ENCODE data around the gene GSG1. TPM values are rescaled to one million over a fixed set of nuclear protein-coding genes. Genes with fewer than 3 reads are reported as not detected.

The GSG1 gene
- total and polyA plus RNA-seq, 2 donors, result 0.05 to 0.14 TPM

- 83% methylated on average over 2 of the region's 2 CpGs for WGBS
- H3K9me3 ChIP-seq (ENCODE audit: control insufficient read depth in 2 of 2, insufficient read depth in 1 of 2, low read length in 1 of 2), result peaks cover 0 to 4% of the 10 kb centered on the region in 2 donors
- H3K4me1 ChIP-seq (ENCODE audit: control insufficient read depth in 2 of 2, insufficient read depth in 2 of 2, low read length in 2 of 2), result peaks cover 0 to 6% of the 10 kb centered on the region in 2 donors
- no peak overlapping the region for H3K4me3 ChIP-seq (ENCODE audit: low read length in 2 of 2)
- H3K27ac ChIP-seq (ENCODE audit: low read depth in 1 of 2, low read length in 1 of 2), result no peak overlapping the region
- H3K36me3 ChIP-seq (ENCODE audit: control insufficient read depth in 2 of 2, insufficient read depth in 2 of 2, low read length in 1 of 2), result no peaks in the 10 kb centered on the region
- H3K27me3 ChIP-seq (ENCODE audit: control insufficient read depth in 2 of 2, insufficient read depth in 1 of 2, low read length in 1 of 2), result no peaks in the 10 kb centered on the region
- DNase-seq (ENCODE audit: low read depth in 6 of 9, low spot score in 9 of 9), result peak in 3 of 9 donors; percentile 5 to 35 (median 12)
Measured at GRCh38 chr12:13144266-13144828, 40.9 kb upstream of the GSG1 start.

DNA sequence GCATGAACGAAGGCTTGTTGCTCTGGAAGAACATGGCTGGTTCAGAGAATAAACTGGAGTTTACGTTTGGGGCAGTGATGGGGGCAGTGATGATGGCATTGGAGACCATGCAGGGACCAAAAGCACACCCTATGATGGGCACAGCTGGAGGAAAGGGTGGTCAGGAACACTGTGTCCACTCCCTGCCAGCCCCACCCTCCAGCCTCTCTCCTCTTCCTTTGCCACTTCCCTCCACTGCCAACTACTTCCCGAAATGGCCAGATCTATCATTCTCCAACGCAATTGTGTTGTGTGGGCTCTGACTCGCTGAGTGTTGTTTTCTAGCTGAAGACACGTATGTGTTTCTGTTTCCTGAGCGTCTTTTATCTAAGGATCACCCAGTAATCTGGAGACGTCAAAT lies 39.3 kb upstream of the GSG1 start:
- Histone ChIP-seq H3K4me3 (ENCODE audit: low read length in 2 of 2) (no peak overlapping the region), H3K27me3 (ENCODE audit: control insufficient read depth in 2 of 2, insufficient read depth in 1 of 2, low read length in 1 of 2) (no peaks in the 10 kb centered on the region), H3K9me3 (ENCODE audit: control insufficient read depth in 2 of 2, insufficient read depth in 1 of 2, low read length in 1 of 2) (peaks cover 0 to 4% of the 10 kb centered on the region in 2 donors), H3K36me3 (ENCODE audit: control insufficient read depth in 2 of 2, insufficient read depth in 2 of 2, low read length in 1 of 2) (no peaks in the 10 kb centered on the region), H3K27ac (ENCODE audit: low read depth in 1 of 2, low read length in 1 of 2) (no peak overlapping the region), H3K4me1 (ENCODE audit: control insufficient read depth in 2 of 2, insufficient read depth in 2 of 2, low read length in 2 of 2) (peaks cover 0 to 3% of the 10 kb centered on the region in 2 donors)
- DNase-seq (ENCODE audit: low read depth in 6 of 9, low spot score in 9 of 9), result no peak
- 94% methylated on average over 8 of the region's 8 CpGs for WGBS

- Histone ChIP-seq H3K36me3 (ENCODE audit: control insufficient read depth in 2 of 2, insufficient read depth in 2 of 2, low read length in 1 of 2) (no peaks in the 10 kb centered on the region), H3K27me3 (ENCODE audit: control insufficient read depth in 2 of 2, insufficient read depth in 1 of 2, low read length in 1 of 2) (no peaks in the 10 kb centered on the region), H3K4me3 (ENCODE audit: low read length in 2 of 2) (no peak overlapping the region), H3K4me1 (ENCODE audit: control insufficient read depth in 2 of 2, insufficient read depth in 2 of 2, low read length in 2 of 2) (peaks cover 0 to 3% of the 10 kb centered on the region in 2 donors), H3K27ac (ENCODE audit: low read depth in 1 of 2, low read length in 1 of 2) (no peak overlapping the region), H3K9me3 (ENCODE audit: control insufficient read depth in 2 of 2, insufficient read depth in 1 of 2, low read length in 1 of 2) (peaks cover 0 to 4% of the 10 kb centered on the region in 2 donors)
- WGBS, result 99% methylated on average over 5 of the region's 5 CpGs
- DNase-seq (ENCODE audit: low read depth in 6 of 9, low spot score in 9 of 9), result no peak
Measured at GRCh38 chr12:13141686-13142085, 38.2 kb upstream of the GSG1 start.

DNA sequence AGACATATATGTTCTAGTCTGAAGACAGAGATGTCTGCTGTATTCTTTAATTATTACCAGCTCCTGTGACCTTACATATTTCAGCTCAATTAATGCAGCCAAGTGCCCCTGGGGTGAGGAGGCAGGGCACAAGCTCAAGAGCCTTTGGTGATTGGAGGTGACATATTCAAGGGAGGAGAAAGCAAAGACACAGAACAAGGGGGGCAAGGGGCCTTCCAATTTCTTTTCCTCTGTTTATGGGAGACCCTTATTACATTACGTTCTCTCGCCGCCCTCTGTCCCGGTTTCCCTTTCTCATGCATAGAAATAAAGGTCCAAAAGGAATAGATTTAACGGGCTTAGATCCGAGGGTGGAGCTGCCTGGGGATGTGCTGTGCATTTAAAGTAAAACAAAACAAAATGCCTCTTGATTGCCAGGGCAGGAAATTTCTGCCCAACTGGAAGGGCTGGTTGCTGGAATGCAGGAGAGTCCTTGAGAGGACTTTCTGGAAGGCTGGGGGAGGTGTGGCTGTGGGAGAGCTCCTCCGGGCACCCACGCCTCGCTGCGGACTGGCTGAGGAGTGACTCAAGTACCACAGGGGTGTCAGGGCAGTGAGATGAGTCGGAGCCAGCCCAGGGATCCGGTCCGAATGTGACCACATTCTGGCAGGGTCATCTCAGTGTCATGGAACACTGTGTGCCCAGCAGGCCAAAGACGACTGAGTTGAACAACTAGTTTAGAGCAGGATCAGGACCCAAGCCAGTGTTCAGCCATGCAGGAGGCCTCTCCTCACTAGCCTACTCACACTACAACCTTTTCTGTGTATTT lies 32.1 kb upstream of the GSG1 start:
- DNase-seq (ENCODE audit: low read depth in 6 of 9, low spot score in 9 of 9), result no peak
- no peaks in the 10 kb centered on the region for H3K27me3 ChIP-seq (ENCODE audit: control insufficient read depth in 2 of 2, insufficient read depth in 1 of 2, low read length in 1 of 2)
- no peak overlapping the region for H3K27ac ChIP-seq (ENCODE audit: low read depth in 1 of 2, low read length in 1 of 2)
- no peaks in the 10 kb centered on the region for H3K36me3 ChIP-seq (ENCODE audit: control insufficient read depth in 2 of 2, insufficient read depth in 2 of 2, low read length in 1 of 2)
- H3K9me3 ChIP-seq (ENCODE audit: control insufficient read depth in 2 of 2, insufficient read depth in 1 of 2, low read length in 1 of 2), result peaks cover 0 to 4% of the 10 kb centered on the region in 2 donors
- 85% methylated on average over 14 of the region's 14 CpGs for WGBS
- no peak overlapping the region for H3K4me3 ChIP-seq (ENCODE audit: low read length in 2 of 2)
- no peaks in the 10 kb centered on the region for H3K4me1 ChIP-seq (ENCODE audit: control insufficient read depth in 2 of 2, insufficient read depth in 2 of 2, low read length in 2 of 2)

DNA sequence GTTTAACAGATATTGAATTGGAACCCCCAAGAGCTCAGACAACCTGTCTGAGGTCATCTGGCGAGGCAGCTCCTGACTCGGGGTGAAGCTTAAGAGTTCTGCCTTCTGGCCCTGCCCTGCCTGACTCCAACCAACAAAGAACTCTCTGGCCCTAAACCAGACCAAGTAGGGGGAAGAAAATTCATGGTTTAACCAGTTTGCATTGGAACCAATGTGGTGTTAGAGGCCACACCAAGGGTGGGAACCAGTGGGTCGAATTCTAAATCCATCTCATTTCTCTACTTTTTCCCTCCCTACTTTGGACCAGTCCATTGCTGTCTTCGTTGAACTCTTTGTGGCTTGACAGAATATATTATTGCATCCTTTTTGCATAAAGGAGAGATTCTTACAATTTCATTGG lies 30.4 kb upstream of the GSG1 start:
- no peak overlapping the region for H3K27ac ChIP-seq (ENCODE audit: low read depth in 1 of 2, low read length in 1 of 2)
- H3K27me3 ChIP-seq (ENCODE audit: control insufficient read depth in 2 of 2, insufficient read depth in 1 of 2, low read length in 1 of 2), result no peaks in the 10 kb centered on the region
- H3K4me1 ChIP-seq (ENCODE audit: control insufficient read depth in 2 of 2, insufficient read depth in 2 of 2, low read length in 2 of 2), result no peaks in the 10 kb centered on the region
- WGBS, result 96% methylated on average over 4 of the region's 4 CpGs
- H3K36me3 ChIP-seq (ENCODE audit: control insufficient read depth in 2 of 2, insufficient read depth in 2 of 2, low read length in 1 of 2), result no peaks in the 10 kb centered on the region
- no peak for DNase-seq (ENCODE audit: low read depth in 6 of 9, low spot score in 9 of 9)
- no peaks in the 10 kb centered on the region for H3K9me3 ChIP-seq (ENCODE audit: control insufficient read depth in 2 of 2, insufficient read depth in 1 of 2, low read length in 1 of 2)
- H3K4me3 ChIP-seq (ENCODE audit: low read length in 2 of 2), result no peak overlapping the region

DNA sequence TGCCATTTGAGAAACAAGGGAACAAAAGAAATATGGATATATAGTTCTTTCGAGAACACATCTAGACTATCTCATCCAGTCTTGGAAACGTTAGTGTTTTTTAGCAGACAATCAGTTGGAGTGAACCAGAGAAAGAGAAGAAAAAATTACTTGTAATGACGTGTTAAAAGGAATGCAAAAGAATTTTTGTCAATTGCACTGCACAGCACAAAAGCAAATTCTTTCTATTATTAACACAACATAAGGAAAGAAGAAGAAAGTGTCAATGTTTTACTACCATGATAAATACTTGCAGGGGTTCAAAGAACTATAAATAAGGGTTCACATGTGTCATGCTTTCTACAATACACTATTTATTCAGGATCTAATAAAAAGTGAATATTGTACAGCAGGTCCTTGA lies 27.5 kb upstream of the GSG1 start:
- 91% methylated on average over 3 of the region's 3 CpGs for WGBS
- DNase-seq (ENCODE audit: low read depth in 6 of 9, low spot score in 9 of 9), result no peak
- H3K27me3 ChIP-seq (ENCODE audit: control insufficient read depth in 2 of 2, insufficient read depth in 1 of 2, low read length in 1 of 2), result no peaks in the 10 kb centered on the region
- no peak overlapping the region for H3K27ac ChIP-seq (ENCODE audit: low read depth in 1 of 2, low read length in 1 of 2)
- H3K4me3 ChIP-seq (ENCODE audit: low read length in 2 of 2), result no peak overlapping the region
- H3K4me1 ChIP-seq (ENCODE audit: control insufficient read depth in 2 of 2, insufficient read depth in 2 of 2, low read length in 2 of 2), result no peaks in the 10 kb centered on the region
- H3K36me3 ChIP-seq (ENCODE audit: control insufficient read depth in 2 of 2, insufficient read depth in 2 of 2, low read length in 1 of 2), result no peaks in the 10 kb centered on the region
- H3K9me3 ChIP-seq (ENCODE audit: control insufficient read depth in 2 of 2, insufficient read depth in 1 of 2, low read length in 1 of 2), result no peaks in the 10 kb centered on the region

DNA sequence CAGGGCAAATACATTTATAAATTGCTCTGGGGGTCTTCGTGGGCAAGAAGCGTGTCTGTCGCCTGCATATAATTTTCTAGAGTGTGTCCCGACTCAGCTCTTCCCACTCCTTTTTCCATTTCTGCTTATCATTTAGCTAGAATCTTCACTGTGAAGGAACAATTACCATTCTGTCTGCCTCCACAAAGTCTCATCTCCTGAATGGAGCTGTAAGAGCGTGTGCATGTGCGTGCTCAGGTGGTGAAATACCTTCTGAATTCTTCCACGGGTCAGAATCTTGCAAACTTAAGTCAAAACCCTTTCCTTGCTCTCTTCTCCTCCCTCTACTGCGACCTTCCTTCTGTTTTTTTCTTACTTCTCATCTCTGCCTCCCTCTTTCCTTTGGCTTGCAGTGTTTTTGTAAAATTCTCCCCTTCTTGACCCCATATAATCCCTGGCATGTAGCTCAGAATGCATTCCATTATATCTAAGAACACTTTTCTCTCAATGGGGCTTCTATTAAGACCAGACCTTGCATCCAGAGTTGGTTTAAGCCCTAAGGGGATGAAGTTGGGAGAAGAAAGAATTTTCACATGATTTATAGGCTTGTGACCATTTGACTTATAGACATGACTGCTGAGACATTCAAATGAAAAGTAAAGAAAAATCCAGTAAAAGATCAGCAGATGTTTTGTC lies 25.0 kb upstream of the GSG1 start:
- no peaks in the 10 kb centered on the region for H3K36me3 ChIP-seq (ENCODE audit: control insufficient read depth in 2 of 2, insufficient read depth in 2 of 2, low read length in 1 of 2)
- no peak for DNase-seq (ENCODE audit: low read depth in 6 of 9, low spot score in 9 of 9)
- no peak overlapping the region for H3K27ac ChIP-seq (ENCODE audit: low read depth in 1 of 2, low read length in 1 of 2)
- no peaks in the 10 kb centered on the region for H3K4me1 ChIP-seq (ENCODE audit: control insufficient read depth in 2 of 2, insufficient read depth in 2 of 2, low read length in 2 of 2)
- H3K27me3 ChIP-seq (ENCODE audit: control insufficient read depth in 2 of 2, insufficient read depth in 1 of 2, low read length in 1 of 2), result no peaks in the 10 kb centered on the region
- WGBS, result 92% methylated on average over 8 of the region's 8 CpGs
- H3K4me3 ChIP-seq (ENCODE audit: low read length in 2 of 2), result no peak overlapping the region
- no peaks in the 10 kb centered on the region for H3K9me3 ChIP-seq (ENCODE audit: control insufficient read depth in 2 of 2, insufficient read depth in 1 of 2, low read length in 1 of 2)

DNA sequence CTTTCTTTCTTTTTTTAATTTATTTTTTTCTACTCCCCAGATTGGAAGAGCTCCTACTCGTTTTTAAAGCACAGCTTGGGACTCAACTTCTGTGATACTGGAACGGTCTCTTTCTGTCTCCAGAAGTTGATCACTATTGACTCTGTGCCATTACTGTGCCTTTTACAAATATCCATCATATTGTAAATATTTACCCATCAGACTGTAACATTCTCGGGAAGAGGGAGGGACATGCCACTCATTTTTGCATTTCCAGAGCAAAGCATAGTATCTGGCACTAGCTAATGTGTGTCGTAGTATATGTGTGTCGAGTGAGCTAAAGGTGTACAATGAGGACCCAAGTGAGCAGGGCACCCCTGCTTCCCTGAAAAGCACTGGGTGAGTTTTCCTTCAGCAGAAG lies 24.0 kb upstream of the GSG1 start:
- DNase-seq (ENCODE audit: low read depth in 6 of 9, low spot score in 9 of 9), result no peak
- 77% methylated on average over 5 of the region's 5 CpGs for WGBS
- Histone ChIP-seq H3K36me3 (ENCODE audit: control insufficient read depth in 2 of 2, insufficient read depth in 2 of 2, low read length in 1 of 2) (no peaks in the 10 kb centered on the region), H3K27me3 (ENCODE audit: control insufficient read depth in 2 of 2, insufficient read depth in 1 of 2, low read length in 1 of 2) (no peaks in the 10 kb centered on the region), H3K4me3 (ENCODE audit: low read length in 2 of 2) (no peak overlapping the region), H3K9me3 (ENCODE audit: control insufficient read depth in 2 of 2, insufficient read depth in 1 of 2, low read length in 1 of 2) (no peaks in the 10 kb centered on the region), H3K4me1 (ENCODE audit: control insufficient read depth in 2 of 2, insufficient read depth in 2 of 2, low read length in 2 of 2) (no peaks in the 10 kb centered on the region), H3K27ac (ENCODE audit: low read depth in 1 of 2, low read length in 1 of 2) (no peak overlapping the region)

DNA sequence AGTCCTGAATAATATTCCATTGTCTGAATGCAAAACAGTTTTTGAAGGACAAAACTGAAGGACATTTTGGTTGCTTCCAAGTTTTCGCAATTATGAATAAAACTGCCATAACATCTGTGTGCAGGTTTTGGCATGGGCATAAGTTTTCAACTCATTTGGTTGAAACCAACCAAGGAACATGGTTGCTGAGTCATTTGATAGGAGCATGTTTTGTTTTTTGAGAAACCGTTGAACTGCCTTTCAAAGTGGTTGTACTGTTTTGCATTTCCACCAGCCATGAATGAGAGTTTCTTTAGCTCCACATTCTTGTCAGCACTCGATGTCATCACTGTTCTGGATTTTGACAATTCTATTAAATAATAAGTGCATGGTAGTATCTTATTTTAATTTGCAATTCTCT lies 23.0 kb upstream of the GSG1 start:
- WGBS, result 87% methylated on average over 3 of the region's 3 CpGs
- Histone ChIP-seq H3K4me3 (ENCODE audit: low read length in 2 of 2) (no peak overlapping the region), H3K9me3 (ENCODE audit: control insufficient read depth in 2 of 2, insufficient read depth in 1 of 2, low read length in 1 of 2) (no peaks in the 10 kb centered on the region), H3K27ac (ENCODE audit: low read depth in 1 of 2, low read length in 1 of 2) (no peak overlapping the region), H3K27me3 (ENCODE audit: control insufficient read depth in 2 of 2, insufficient read depth in 1 of 2, low read length in 1 of 2) (no peaks in the 10 kb centered on the region), H3K36me3 (ENCODE audit: control insufficient read depth in 2 of 2, insufficient read depth in 2 of 2, low read length in 1 of 2) (no peaks in the 10 kb centered on the region), H3K4me1 (ENCODE audit: control insufficient read depth in 2 of 2, insufficient read depth in 2 of 2, low read length in 2 of 2) (no peaks in the 10 kb centered on the region)
- no peak for DNase-seq (ENCODE audit: low read depth in 6 of 9, low spot score in 9 of 9)

All from thymus (tissue), 11 donors.